Esophagus squamous epithelium (tissue), 4 donors: ENCODE results near the gene C3.

Experiments used
- POLR2A ChIP-seq, 4 donors: fragments of 450-650 bp; IDR thresholded peaks; one replicate each; pipeline ENCODE4 v1.6.1; 2017; ENCODE audit warnings: antibody characterized with exemption in 4 of 4, mild to moderate bottlenecking in 4 of 4, moderate library complexity in 3 of 4
- TF ChIP-seq, protein P1 (sequence below), 6 experiments: fragments of 450-650 bp in 4 of 6; fragments of 200-600 bp in 2 of 6; sonication (generic) in 2 of 6; IDR thresholded peaks; one replicate each; pipeline ENCODE4 v1.5.1; 2016 to 2019; ENCODE audit warnings: antibody characterized with exemption in 6 of 6, mild to moderate bottlenecking in 4 of 6, moderate library complexity in 4 of 6

DNA sequence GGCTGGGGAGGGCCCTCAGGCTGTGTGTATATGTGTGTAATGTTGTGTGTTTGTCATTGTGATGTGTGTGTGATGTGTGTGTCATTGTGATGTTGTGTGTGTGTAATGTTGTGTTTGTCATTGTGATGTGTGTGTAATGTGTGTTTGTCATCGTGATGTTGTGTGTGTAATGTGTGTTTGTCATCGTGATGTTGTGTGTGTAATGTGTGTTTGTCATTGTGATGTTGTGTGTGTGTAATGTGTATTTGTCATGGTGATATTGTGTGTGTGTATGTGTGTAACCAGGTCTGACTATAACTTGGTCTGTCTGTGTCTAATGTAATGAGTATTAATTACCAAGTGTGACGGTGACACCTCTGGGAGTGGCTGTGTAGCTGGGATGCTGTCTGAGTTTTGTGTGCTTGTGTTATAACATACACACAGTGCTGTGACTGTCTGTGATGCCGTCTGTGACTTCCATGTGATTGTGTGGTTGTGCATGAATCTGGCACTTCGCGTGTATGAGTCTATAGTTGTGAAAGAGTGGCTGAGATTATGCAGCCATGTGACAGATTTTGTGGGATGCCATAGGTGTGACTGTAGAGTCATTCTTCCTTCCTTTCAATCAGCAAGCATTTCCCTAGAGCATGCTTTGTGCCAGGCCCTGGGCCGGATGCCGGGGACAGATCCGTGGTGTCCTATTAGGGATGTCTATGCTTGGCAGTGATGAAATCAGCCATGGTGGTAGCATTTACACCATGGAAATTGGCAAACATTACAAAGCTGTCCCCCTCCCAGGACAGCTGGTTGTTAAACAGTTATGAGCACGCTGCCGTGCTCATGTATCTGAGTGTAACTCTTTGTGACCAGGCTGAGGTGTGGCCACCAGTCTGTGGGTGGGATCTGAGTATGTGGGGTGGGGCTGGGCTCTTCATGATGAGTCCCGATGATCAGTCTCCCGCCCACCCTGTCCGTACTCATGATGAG lies 56.9 kb downstream of the C3 start:
- TF ChIP-seq, protein P1, sequence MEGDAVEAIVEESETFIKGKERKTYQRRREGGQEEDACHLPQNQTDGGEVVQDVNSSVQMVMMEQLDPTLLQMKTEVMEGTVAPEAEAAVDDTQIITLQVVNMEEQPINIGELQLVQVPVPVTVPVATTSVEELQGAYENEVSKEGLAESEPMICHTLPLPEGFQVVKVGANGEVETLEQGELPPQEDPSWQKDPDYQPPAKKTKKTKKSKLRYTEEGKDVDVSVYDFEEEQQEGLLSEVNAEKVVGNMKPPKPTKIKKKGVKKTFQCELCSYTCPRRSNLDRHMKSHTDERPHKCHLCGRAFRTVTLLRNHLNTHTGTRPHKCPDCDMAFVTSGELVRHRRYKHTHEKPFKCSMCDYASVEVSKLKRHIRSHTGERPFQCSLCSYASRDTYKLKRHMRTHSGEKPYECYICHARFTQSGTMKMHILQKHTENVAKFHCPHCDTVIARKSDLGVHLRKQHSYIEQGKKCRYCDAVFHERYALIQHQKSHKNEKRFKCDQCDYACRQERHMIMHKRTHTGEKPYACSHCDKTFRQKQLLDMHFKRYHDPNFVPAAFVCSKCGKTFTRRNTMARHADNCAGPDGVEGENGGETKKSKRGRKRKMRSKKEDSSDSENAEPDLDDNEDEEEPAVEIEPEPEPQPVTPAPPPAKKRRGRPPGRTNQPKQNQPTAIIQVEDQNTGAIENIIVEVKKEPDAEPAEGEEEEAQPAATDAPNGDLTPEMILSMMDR (IDR thresholded peaks at IDR 0.05), result no peak
- TF ChIP-seq POLR2A (IDR thresholded peaks at IDR 0.05), result no peak
